Muscle of leg (tissue), 16 donors: ENCODE measurements around the gene OR10A2. TPM values are rescaled to one million over a fixed set of nuclear protein-coding genes. Genes with fewer than 3 reads are reported as not detected.

Experiments used
- DNase-seq: peaks from one replicate; pipeline ENCODE4 v3.0.0; 2013
- H3K27ac ChIP-seq: one replicate; pipeline ENCODE4 v1.5.1; 2013; ENCODE audit warnings: mild to moderate bottlenecking, low read length, control low read depth
- H3K27me3 ChIP-seq: one replicate; pipeline ENCODE4 v1.6.1; 2013; ENCODE audit warnings: low read length; ENCODE audit not compliant: control insufficient read depth, insufficient read depth
- H3K36me3 ChIP-seq: one replicate; pipeline ENCODE4 v1.6.1; 2013; ENCODE audit warnings: low read length; ENCODE audit not compliant: control insufficient read depth, insufficient read depth
- H3K4me1 ChIP-seq: one replicate; pipeline ENCODE4 v1.6.1; 2013; ENCODE audit warnings: low read length; ENCODE audit not compliant: control insufficient read depth, insufficient read depth
- H3K4me3 ChIP-seq: one replicate; pipeline ENCODE4 v1.5.1; 2013; ENCODE audit warnings: low read length, control low read depth
- H3K9me3 ChIP-seq: replicated peaks from 2 replicates; pipeline ENCODE4 v1.6.1; 2013; ENCODE audit warnings: low read depth, low read length; ENCODE audit not compliant: control insufficient read depth
- WGBS: methylation state at CpG from one replicate; pipeline ENCODE4 v1.1.5; 2013; ENCODE audit warnings: missing lambda C conversion rate; ENCODE audit not compliant: insufficient coverage; 5-methylcytosine and 5-hydroxymethylcytosine counted together
- long read RNA-seq, 11 donors: transcript quantifications; one replicate each; lab custom pipeline, GENCODE V29; 2026
- polyA plus RNA-seq, 8 donors: library from polyadenylated mRNA; unstranded; fragments of 120-200 nt; gene quantifications; one replicate each; pipeline versions ENCODE4 v1.2.1 to v1.2.3, GENCODE V29; 2013; ENCODE audit warnings: inconsistent platforms in 1 of 8, low replicate concordance in 1 of 8; ENCODE audit not compliant: insufficient read length in 8 of 8, insufficient read depth in 1 of 8
- total RNA-seq: library from RNA; stranded (reverse); fragments of 120-200 nt; gene quantifications from one replicate; pipeline ENCODE4 v1.2.4, GENCODE V29; 2013

Gene OR10A2, protein sequence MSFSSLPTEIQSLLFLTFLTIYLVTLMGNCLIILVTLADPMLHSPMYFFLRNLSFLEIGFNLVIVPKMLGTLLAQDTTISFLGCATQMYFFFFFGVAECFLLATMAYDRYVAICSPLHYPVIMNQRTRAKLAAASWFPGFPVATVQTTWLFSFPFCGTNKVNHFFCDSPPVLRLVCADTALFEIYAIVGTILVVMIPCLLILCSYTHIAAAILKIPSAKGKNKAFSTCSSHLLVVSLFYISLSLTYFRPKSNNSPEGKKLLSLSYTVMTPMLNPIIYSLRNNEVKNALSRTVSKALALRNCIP
- total RNA-seq, result not detected
- not detected for polyA plus RNA-seq
- long read RNA-seq, donor 1, result 0 reads
- long read RNA-seq, donor 2, result 0 reads
- long read RNA-seq, donor 3, result 0 reads
- long read RNA-seq, donor 4, result 0 reads
- long read RNA-seq, donor 5, result 0 reads
- long read RNA-seq, donor 6, result 0 reads
- long read RNA-seq, donor 7, result 0 reads
- long read RNA-seq, donor 8, result 0 reads
- long read RNA-seq, donor 9, result 0 reads
- long read RNA-seq, donor 10, result 0 reads
- long read RNA-seq, donor 11, partial matches to known transcripts, result 0 of 1 reads
- long read RNA-seq, donor 11, other reads (novel, unspliced or antisense), result 0 of 1 reads

DNA sequence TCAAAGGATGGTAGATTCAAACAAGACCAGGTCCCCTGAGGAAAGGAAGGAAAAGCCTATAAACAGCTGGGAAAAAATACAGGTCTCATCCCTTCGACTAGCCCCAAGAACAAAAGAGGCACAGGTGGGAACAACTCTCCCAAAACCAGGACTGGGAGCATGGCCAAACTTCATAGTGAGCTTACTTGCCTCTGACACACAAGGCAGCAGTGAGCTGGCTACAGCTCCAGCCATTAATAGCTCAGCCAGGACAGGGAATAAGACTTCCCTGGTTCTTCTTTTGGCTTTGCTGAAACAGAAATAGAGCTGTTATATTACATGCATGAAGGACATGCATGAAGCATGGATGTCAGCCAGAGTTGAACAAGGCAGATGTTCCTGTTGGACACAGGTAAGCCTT, at the start of gene OR10A2:
TSS of gene OR10A2 (plus strand) at position 97 of the 400 bp plus-strand sequence. CDS start 6,698 bp downstream, outside the sequence.
- WGBS, result no CpG with 5 or more reads among the region's 1 CpG
- no peaks in the 10 kb centered on the region for H3K9me3 ChIP-seq
- no peaks in the 10 kb centered on the region for H3K36me3 ChIP-seq
- H3K27ac ChIP-seq, result no peak within 1 kb of the TSS
- no peak within 1 kb of the TSS for H3K4me3 ChIP-seq
- no peaks in the 10 kb centered on the region for H3K4me1 ChIP-seq
- H3K27me3 ChIP-seq, result no peaks in the 10 kb centered on the region
- peak; percentile 22 for DNase-seq

DNA sequence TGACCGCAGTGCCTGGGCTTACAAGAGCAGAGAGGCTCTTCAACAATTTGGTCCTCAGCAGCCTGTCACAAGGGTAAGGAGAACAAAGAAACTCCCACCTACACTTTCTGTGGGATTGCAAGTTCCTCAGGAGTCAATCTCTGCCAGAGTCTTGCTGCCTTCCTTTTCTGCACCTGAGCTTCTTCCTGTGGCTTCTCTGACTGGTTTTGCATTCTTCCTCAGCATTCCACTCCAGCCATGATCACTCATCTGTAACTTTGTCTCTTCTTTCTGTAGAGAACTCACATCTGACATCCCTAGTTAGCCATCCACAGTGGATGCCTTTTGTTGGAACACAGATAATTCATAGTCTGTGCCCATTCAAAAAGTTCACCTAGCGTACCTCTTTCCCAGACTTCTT, 49.2 kb upstream of the OR10A2 start:
- DNase-seq, result no peak
- Histone ChIP-seq H3K27ac (no peak overlapping the region), H3K4me3 (no peak overlapping the region), H3K9me3 (no peaks in the 10 kb centered on the region), H3K36me3 (no peaks in the 10 kb centered on the region), H3K4me1 (no peaks in the 10 kb centered on the region), H3K27me3 (no peaks in the 10 kb centered on the region)
- WGBS, result 58% methylated on average over 2 of the region's 2 CpGs

DNA sequence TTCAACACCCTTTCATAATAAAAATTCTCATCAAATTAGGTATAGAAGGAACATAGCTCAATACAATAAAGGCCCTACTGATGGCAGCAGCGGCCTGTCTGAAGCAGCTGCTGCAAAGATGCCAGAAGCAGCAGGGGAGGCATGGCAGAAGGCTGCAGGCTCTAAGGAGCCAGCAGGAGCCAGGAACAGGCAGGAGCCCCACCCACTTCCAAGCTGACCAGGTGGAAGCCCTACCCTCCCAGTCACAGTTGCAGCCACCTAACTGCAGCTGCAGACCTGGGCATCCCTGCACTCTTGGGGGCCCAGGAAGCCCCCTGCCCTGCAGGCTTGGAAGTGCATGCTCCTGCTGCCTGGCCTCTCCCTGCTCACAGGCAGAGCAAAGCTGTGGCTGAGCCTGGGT, 45.2 kb upstream of the OR10A2 start:
- 78% methylated on average over 1 of the region's 1 CpG for WGBS

DNA sequence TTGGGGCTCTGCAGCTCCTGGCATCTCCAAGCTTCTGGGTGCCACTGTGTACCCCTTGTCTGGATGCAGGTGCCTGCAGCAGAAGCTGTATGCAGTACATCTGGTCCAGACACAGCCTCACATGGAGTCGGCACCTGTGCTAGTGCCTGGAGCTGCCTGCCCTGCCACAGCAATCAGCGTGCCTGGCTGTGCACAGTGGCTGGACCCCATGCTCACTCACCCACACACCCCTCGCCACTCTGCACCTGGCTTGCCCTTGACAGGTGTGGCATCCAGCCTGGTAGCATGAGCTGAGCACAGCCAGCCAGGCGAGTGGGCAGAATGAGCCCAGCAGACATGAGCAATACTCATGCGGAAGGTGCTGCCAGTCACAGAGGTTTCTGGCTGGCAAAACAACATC, 43.9 kb upstream of the OR10A2 start:
- no peaks in the 10 kb centered on the region for H3K36me3 ChIP-seq
- 84% methylated on average over 4 of the region's 5 CpGs for WGBS
- peaks cover 2% of the 10 kb centered on the region for H3K9me3 ChIP-seq
- no peaks in the 10 kb centered on the region for H3K27me3 ChIP-seq
- no peak overlapping the region for H3K4me3 ChIP-seq
- DNase-seq, result no peak
- no peaks in the 10 kb centered on the region for H3K4me1 ChIP-seq
- no peak overlapping the region for H3K27ac ChIP-seq

More for the DNA sequence above, 45.2 kb upstream of the OR10A2 start:
- Histone ChIP-seq H3K27me3 (no peaks in the 10 kb centered on the region), H3K36me3 (no peaks in the 10 kb centered on the region), H3K27ac (no peak overlapping the region), H3K4me1 (no peaks in the 10 kb centered on the region), H3K4me3 (no peak overlapping the region), H3K9me3 (peaks cover 2% of the 10 kb centered on the region)
- no peak for DNase-seq

DNA sequence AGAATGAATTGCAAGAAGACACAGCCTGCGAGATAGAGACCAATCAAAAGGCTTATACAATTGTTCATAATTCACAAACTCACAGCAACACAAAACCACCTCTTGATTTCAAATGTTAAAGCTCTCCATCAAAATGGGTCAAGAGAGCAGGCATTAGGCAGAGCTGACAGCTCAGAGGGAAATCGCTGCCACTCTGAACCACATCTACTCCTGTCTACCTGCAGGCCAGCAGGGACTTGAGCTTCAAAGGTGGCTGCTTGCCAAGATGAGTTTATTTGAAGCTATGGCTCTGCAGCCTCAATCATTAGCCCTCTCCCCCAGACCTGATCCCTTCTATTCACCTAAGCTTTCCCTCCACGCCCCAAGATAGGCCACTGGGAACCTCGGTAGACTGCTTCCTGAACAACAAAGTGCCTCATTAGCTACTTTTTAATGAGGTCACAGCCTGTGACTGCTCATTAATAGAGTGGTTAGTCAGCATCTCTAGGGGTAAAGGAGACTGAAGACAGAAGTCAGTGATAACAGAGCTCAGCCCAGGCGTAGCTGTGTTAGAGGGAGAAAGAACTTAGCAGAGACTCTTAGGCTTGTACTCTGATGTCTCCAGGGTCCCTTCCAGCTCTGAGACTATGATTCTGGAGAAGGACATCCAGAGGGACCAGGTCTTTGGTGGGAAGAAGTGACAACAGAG, 38.6 kb upstream of the OR10A2 start:
- DNase-seq, result no peak
- Histone ChIP-seq H3K4me3 (no peak overlapping the region), H3K27me3 (no peaks in the 10 kb centered on the region), H3K36me3 (no peaks in the 10 kb centered on the region), H3K4me1 (no peaks in the 10 kb centered on the region), H3K9me3 (peaks cover 2% of the 10 kb centered on the region), H3K27ac (no peak overlapping the region)
- 72% methylated on average over 2 of the region's 5 CpGs for WGBS

DNA sequence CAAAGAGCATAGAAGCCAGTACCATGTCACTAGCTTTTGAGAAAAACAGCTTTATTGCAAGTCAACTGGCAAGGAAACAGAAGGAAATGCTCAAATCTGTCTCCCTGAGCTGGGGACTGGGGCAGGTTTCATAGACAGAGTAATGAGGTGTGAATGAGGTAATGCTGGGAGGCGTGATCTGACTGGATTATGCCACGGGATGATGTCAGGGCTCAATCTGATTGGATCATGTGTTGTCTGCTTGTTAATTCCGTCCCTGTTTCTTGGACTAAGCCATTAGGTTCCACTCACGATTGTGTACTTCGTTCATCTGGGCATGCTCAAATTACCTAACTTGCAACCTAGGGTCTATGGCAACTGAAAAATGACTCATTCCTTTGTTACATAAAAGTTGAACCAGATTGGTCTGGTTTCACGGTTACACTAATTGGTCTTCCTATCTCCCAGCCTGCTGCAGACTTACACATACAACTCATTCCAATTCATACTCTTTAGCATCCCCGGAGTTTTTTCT, 37.6 kb upstream of the OR10A2 start:
- H3K9me3 ChIP-seq, result no peaks in the 10 kb centered on the region
- H3K27me3 ChIP-seq, result no peaks in the 10 kb centered on the region
- H3K36me3 ChIP-seq, result no peaks in the 10 kb centered on the region
- DNase-seq, result peak; percentile 75
- H3K4me1 ChIP-seq, result no peaks in the 10 kb centered on the region
- no peak overlapping the region for H3K4me3 ChIP-seq
- no peak overlapping the region for H3K27ac ChIP-seq
- WGBS, result 53% methylated on average over 6 of the region's 7 CpGs

DNA sequence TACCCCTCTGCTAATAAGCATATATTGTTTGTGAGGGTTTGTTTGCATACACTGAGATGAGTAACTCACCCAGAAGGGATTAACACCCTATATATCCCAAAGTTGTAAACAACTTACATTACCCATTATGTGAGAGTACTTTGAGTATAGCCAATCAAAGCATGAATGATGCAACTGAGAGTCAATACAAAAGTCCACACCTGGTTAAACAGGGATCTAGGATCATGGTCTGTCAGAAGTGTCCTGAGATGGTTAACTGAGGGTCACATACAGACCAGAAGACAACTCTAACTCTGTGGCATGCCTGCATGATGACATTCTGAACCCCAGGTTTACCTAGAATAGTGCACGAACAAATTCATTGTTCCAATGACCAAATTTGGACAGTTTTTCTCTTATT, 34.8 kb upstream of the OR10A2 start:
- H3K27ac ChIP-seq, result no peak overlapping the region
- H3K9me3 ChIP-seq, result no peaks in the 10 kb centered on the region
- no peak overlapping the region for H3K4me3 ChIP-seq
- H3K4me1 ChIP-seq, result no peaks in the 10 kb centered on the region
- no peaks in the 10 kb centered on the region for H3K36me3 ChIP-seq
- DNase-seq, result no peak
- 67% methylated on average over 1 of the region's 1 CpG for WGBS
- no peaks in the 10 kb centered on the region for H3K27me3 ChIP-seq

DNA sequence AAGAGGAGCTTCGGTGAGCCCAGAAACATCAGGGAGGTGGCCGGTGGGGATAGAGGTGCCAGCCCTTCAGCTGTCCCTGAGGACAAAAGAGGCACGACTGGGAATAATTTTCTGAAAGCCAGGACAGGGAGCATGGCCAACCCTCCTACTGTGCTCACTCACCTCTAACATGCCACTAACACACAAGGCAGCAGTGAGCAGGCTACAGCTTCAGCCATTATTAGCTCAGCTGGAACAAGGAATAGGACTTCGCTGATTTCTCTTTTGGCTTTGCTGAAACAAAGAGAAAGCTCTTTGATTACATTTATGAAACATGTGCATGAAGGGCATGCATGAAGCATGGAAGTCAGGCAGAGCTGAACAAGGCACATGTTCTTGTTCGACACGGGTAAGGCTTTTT, 29.5 kb upstream of the OR10A2 start:
- WGBS, result 63% methylated on average over 2 of the region's 6 CpGs
- no peak overlapping the region for H3K4me3 ChIP-seq
- H3K36me3 ChIP-seq, result no peaks in the 10 kb centered on the region
- H3K27ac ChIP-seq, result no peak overlapping the region
- H3K9me3 ChIP-seq, result no peaks in the 10 kb centered on the region
- H3K27me3 ChIP-seq, result no peaks in the 10 kb centered on the region
- DNase-seq, result no peak
- no peaks in the 10 kb centered on the region for H3K4me1 ChIP-seq

DNA sequence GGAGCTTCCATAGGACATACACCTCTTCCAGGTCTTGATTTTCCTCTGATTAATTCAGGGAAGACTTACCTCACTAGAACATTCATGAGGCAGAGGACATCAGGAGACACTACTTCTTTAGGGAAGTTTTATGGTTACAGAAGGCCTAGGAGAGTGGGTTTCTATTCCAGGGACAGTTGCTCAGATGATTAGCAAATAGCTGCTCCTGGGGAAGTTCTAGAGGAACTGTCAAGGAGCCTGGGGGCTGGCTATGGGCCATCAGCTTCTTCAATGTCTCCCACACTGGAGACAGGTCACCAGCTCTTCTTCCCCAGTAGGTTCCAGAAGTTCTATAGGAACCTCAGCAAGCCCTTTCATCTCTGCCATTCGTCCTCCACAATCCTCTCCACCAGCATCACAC, 28.8 kb upstream of the OR10A2 start:
- Histone ChIP-seq H3K36me3 (no peaks in the 10 kb centered on the region), H3K27me3 (no peaks in the 10 kb centered on the region), H3K4me1 (no peaks in the 10 kb centered on the region), H3K4me3 (no peak overlapping the region), H3K27ac (no peak overlapping the region), H3K9me3 (no peaks in the 10 kb centered on the region)
- no peak for DNase-seq
- no CpG with 5 or more reads among the region's 1 CpG for WGBS

DNA sequence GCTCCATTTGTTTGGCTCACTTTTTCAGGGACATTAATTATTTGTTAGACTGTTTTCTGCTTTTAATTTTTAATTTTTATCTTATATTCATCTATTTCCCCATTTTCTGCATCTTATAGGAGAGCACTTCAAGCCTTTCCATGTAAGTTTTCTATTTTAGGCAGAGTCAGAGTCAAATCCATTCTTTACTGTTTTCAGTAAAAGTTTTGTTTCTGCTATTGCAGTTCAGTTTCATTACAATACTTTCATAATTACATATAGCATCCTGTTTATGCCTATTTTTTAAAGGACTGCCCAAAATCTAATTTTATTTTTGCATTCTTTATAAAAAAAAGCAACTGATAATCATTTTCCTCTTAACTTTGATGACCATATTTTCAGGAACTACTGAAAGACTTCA, 21.2 kb upstream of the OR10A2 start:
- Histone ChIP-seq H3K4me3 (no peak overlapping the region), H3K9me3 (no peaks in the 10 kb centered on the region), H3K36me3 (no peaks in the 10 kb centered on the region), H3K4me1 (no peaks in the 10 kb centered on the region), H3K27ac (no peak overlapping the region), H3K27me3 (no peaks in the 10 kb centered on the region)
- no peak for DNase-seq
